K562 (cell line): ENCODE measurements around the gene HIVEP3. TPM values are rescaled to one million over a fixed set of nuclear protein-coding genes. Genes with fewer than 3 reads are reported as not detected.

Experiments
- ATF7 ChIP-seq: fragments of 450-650 bp; IDR thresholded peaks from 2 replicates; pipeline ENCODE4 v1.7.1; 2014; ENCODE audit warnings: mild to moderate bottlenecking, moderate library complexity
- CBFA2T3 ChIP-seq: fragments of 450-650 bp; IDR thresholded peaks from 2 replicates; pipeline ENCODE4 v1.6.1; 2017
- CEBPB ChIP-seq: fragments of 450-650 bp; IDR thresholded peaks from 2 replicates; pipeline ENCODE4 v1.6.1; 2016; ENCODE audit warnings: missing genetic modification characterization, missing compliant biosample characterization
- CHCHD3 ChIP-seq: fragments of 250-450 bp; sonication (Bioruptor Pico); IDR thresholded peaks from 2 replicates; pipeline ENCODE4 v2.1.2; 2022; ENCODE audit warnings: mild to moderate bottlenecking
- CREM ChIP-seq: IDR thresholded peaks from 2 replicates; pipeline ENCODE4 v1.6.1; 2014; ENCODE audit warnings: antibody characterized with exemption, low read depth
- HNRNPLL ChIP-seq: fragments of 200-400 bp; formaldehyde crosslinking; IDR thresholded peaks from 2 replicates; pipeline ENCODE4 v1.6.1; 2017; ENCODE audit warnings: low read length, low read depth, mild to moderate bottlenecking; ENCODE audit not compliant: poor library complexity, severe bottlenecking
- KLF6 ChIP-seq: fragments of 250-450 bp; sonication (Bioruptor Pico); IDR thresholded peaks from 2 replicates; pipeline ENCODE4 v1.4.0; 2020; ENCODE audit warnings: mild to moderate bottlenecking, moderate library complexity, borderline replicate concordance
- MYBL2 ChIP-seq, 2 experiments: fragments of 450-650 bp in 1 of 2; sonication (generic) in 1 of 2; formaldehyde crosslinking in 1 of 2; IDR thresholded peaks; 2 replicates each; pipeline versions ENCODE4 v1.6.1 to v1.8.1; 2017 to 2022; ENCODE audit warnings: borderline replicate concordance in 1 of 2, inconsistent platforms in 1 of 2, low read depth in 1 of 2, mild to moderate bottlenecking in 1 of 2, missing genetic modification reagents in 1 of 2, moderate library complexity in 1 of 2
- NFE2L1 ChIP-seq: fragments of 450-650 bp; IDR thresholded peaks from 2 replicates; pipeline ENCODE4 v1.6.1; 2016; ENCODE audit warnings: missing genetic modification characterization, low read depth, mild to moderate bottlenecking, missing compliant biosample characterization, moderate library complexity, borderline replicate concordance
- PTBP1 ChIP-seq: fragments of 200-400 bp; formaldehyde crosslinking; IDR thresholded peaks from 2 replicates; pipeline ENCODE4 v1.6.1; 2017; ENCODE audit warnings: low read depth, low read length
- PTRF ChIP-seq: fragments of 450-650 bp; IDR thresholded peaks from 2 replicates; pipeline ENCODE4 v1.6.1; 2016; ENCODE audit warnings: mild to moderate bottlenecking, missing genetic modification characterization, missing compliant biosample characterization
- RAD21 ChIP-seq, 2 experiments: fragments of 250-450 bp in 1 of 2; fragments of 450-650 bp in 1 of 2; sonication (Bioruptor Pico) in 1 of 2; formaldehyde crosslinking in 1 of 2; IDR thresholded peaks in 1 of 2; conservative IDR thresholded peaks in 1 of 2; 2 replicates each; pipeline versions ENCODE4 v1.4.0 to v1.8.0; 2020 to 2022; ENCODE audit warnings: mild to moderate bottlenecking in 2 of 2, moderate library complexity in 1 of 2
- SMARCE1 ChIP-seq: fragments of 450-650 bp; IDR thresholded peaks from 2 replicates; pipeline ENCODE4 v1.7.1; 2016; ENCODE audit warnings: mild to moderate bottlenecking
- SP1 ChIP-seq: sonication (generic); formaldehyde crosslinking; IDR thresholded peaks from 2 replicates; pipeline ENCODE4 v1.8.1; 2022; ENCODE audit warnings: mild to moderate bottlenecking, missing genetic modification reagents
- U2AF2 ChIP-seq: fragments of 200-400 bp; formaldehyde crosslinking; optimal IDR thresholded peaks from 2 replicates; pipeline ENCODE3; 2017; ENCODE audit warnings: low read depth, mild to moderate bottlenecking, low read length
- ZBTB1 ChIP-seq: sonication (generic); formaldehyde crosslinking; IDR thresholded peaks from 2 replicates; pipeline ENCODE4 v1.8.1; 2023; ENCODE audit warnings: missing genetic modification reagents, low read depth, mild to moderate bottlenecking, borderline replicate concordance
- ZBTB8A ChIP-seq: fragments of 450-650 bp; IDR thresholded peaks from 2 replicates; pipeline ENCODE4 v1.6.1; 2018; ENCODE audit warnings: mild to moderate bottlenecking, moderate library complexity; ENCODE audit not compliant: partially characterized antibody
- ZKSCAN1 ChIP-seq: fragments of 150-350 bp; IDR thresholded peaks from 2 replicates; pipeline ENCODE4 v1.6.1; 2016; ENCODE audit warnings: low read depth, low read length
- ZNF124 ChIP-seq: sonication (generic); formaldehyde crosslinking; IDR thresholded peaks from 2 replicates; pipeline ENCODE4 v1.8.1; 2022; ENCODE audit warnings: missing genetic modification reagents
- ZNF232 ChIP-seq: sonication (generic); formaldehyde crosslinking; IDR thresholded peaks from 2 replicates; pipeline ENCODE4 v1.8.0; 2022; ENCODE audit warnings: mild to moderate bottlenecking, missing genetic modification reagents
- ZNF384 ChIP-seq: IDR thresholded peaks from 2 replicates; pipeline ENCODE4 v1.6.1; 2012; ENCODE audit warnings: low read depth, low read length, improper control_type of control experiment
- ZNF717 ChIP-seq: fragments of 250-450 bp; sonication (Bioruptor Pico); IDR thresholded peaks from 2 replicates; pipeline ENCODE4 v1.5.0; 2021
- ZNF76 ChIP-seq: fragments of 250-450 bp; sonication (Bioruptor Pico); IDR thresholded peaks from 2 replicates; pipeline ENCODE4 v1.4.0; 2020; ENCODE audit warnings: mild to moderate bottlenecking, moderate library complexity, borderline replicate concordance
- ZNF79 ChIP-seq: fragments of 250-450 bp; sonication (Bioruptor Pico); IDR thresholded peaks from 2 replicates; pipeline ENCODE4 v1.4.0; 2020; ENCODE audit warnings: low read depth, mild to moderate bottlenecking, moderate library complexity
- polyA plus RNA-seq, 8 experiments: library from polyadenylated mRNA; depleted of rRNA in 4 of 8; stranded (reverse) in 5 of 8; unstranded in 3 of 8; fragments of >200 nt; fragmentation: Nextera tagmentation in 2 of 8; fragmentation: Illumina TruSeq in 1 of 8; extraction: Ambion mirVana in 2 of 8; extraction: Trizol in 1 of 8; gene quantifications; 2 replicates each; pipeline versions ENCODE4 v1.2.1 to v1.2.3, GENCODE V29; 2011 to 2014; ENCODE audit warnings: inconsistent platforms in 1 of 8, missing spikeins in 1 of 8
- total RNA-seq, 7 experiments: library from RNA; depleted of rRNA in 6 of 7; stranded (reverse); fragments of >200 nt in 6 of 7; fragmentation: Illumina TruSeq in 2 of 7; extraction: Trizol in 2 of 7; gene quantifications; 2 replicates each; pipeline versions ENCODE4 v1.2.1 to v1.2.3, GENCODE V29; 2011 to 2021; ENCODE audit warnings: low replicate concordance in 1 of 7
- TF ChIP-seq, protein P1 (sequence below), 2 experiments: IDR thresholded peaks in 1 of 2; conservative IDR thresholded peaks in 1 of 2; 2 replicates each; pipeline ENCODE4 v1.6.1; 2016; ENCODE audit warnings: low read depth in 2 of 2, mild to moderate bottlenecking in 1 of 2, missing compliant biosample characterization in 1 of 2, missing genetic modification characterization in 1 of 2, moderate library complexity in 1 of 2
- TF ChIP-seq, protein P2 (sequence below), 2 experiments: fragments of 450-650 bp; IDR thresholded peaks; 2 replicates each; pipeline ENCODE4 v1.6.1; 2016

HIVEP3 gene
- total and polyA plus RNA-seq, 9 of the 15 experiments (the other 6 are each of a cell fraction or from before 2014, with no cell fraction given) = 0.09 to 0.58 (median 0.34) TPM; not detected in 1

DNA sequence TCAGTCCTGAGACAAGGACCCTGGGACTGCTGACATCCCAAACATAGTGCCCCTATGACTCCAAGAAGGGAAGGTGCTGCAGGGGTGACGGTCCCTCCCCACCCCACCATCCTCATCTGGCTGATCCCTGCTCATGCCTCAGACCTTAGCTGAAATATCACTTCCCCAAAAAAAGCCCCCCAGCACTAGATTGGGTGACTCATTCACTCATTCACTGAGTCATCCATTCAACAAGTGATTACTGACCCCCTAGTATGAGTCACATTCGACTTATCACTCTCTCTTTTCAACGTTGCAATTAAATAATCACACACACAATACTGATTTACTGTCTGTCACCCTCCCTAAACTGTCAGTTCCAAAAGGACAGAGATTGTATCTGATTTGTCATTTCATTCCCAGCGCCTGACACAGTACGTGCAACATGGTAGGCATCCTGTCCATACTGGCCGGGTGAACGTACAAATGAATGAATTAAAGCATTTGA is 48.6 kb downstream of the HIVEP3 start (continued):
- TF ChIP-seq, protein P1, sequence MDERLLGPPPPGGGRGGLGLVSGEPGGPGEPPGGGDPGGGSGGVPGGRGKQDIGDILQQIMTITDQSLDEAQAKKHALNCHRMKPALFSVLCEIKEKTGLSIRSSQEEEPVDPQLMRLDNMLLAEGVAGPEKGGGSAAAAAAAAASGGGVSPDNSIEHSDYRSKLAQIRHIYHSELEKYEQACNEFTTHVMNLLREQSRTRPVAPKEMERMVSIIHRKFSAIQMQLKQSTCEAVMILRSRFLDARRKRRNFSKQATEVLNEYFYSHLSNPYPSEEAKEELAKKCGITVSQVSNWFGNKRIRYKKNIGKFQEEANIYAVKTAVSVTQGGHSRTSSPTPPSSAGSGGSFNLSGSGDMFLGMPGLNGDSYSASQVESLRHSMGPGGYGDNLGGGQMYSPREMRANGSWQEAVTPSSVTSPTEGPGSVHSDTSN (CRISPR knock-in tag; IDR thresholded peaks at IDR 0.05; ENCODE audit: low read depth) = no peak
- TF ChIP-seq, protein P1 (tag; conservative IDR thresholded peaks at IDR 0.05; ENCODE audit: low read depth) = peak; percentile 92
- TF ChIP-seq ZKSCAN1 = no peak
- no peak for TF ChIP-seq ZBTB1 (CRISPR knock-in tag)
- peak; percentile 55 for TF ChIP-seq CREM
- TF ChIP-seq ZNF232 = no peak
- no peak for TF ChIP-seq ZNF79
- no peak for TF ChIP-seq ZBTB8A
- TF ChIP-seq ZNF76 = no peak
- no peak for TF ChIP-seq KLF6 (CRISPR knock-in tag)
- peak; percentile 53; the same call in 1 of the 2 replicates for TF ChIP-seq ATF7
- TF ChIP-seq MYBL2 (IDR thresholded peaks at IDR 0.05; ENCODE audit: low read depth) = no peak
- TF ChIP-seq MYBL2 (CRISPR knock-in tag; IDR thresholded peaks at IDR 0.05; ENCODE audit: borderline replicate concordance) = no peak
- no peak for TF ChIP-seq SP1 (CRISPR knock-in tag)
- TF ChIP-seq CHCHD3 (CRISPR knock-in tag) = no peak
- TF ChIP-seq ZNF384 = no peak
- no peak for TF ChIP-seq NFE2L1 (tag)
- TF ChIP-seq, protein P2, sequence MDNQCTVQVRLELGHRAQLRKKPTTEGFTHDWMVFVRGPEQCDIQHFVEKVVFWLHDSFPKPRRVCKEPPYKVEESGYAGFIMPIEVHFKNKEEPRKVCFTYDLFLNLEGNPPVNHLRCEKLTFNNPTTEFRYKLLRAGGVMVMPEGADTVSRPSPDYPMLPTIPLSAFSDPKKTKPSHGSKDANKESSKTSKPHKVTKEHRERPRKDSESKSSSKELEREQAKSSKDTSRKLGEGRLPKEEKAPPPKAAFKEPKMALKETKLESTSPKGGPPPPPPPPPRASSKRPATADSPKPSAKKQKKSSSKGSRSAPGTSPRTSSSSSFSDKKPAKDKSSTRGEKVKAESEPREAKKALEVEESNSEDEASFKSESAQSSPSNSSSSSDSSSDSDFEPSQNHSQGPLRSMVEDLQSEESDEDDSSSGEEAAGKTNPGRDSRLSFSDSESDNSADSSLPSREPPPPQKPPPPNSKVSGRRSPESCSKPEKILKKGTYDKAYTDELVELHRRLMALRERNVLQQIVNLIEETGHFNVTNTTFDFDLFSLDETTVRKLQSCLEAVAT (IDR thresholded peaks at IDR 0.05) = no peak
- peak; percentile 97 for TF ChIP-seq SMARCE1
- TF ChIP-seq U2AF2 = no peak
- no peak for TF ChIP-seq RAD21 (CRISPR knock-in tag; conservative IDR thresholded peaks at IDR 0.05 in 1 of 2, IDR thresholded peaks at IDR 0.05 in 1 of 2)
- TF ChIP-seq CBFA2T3 = peak; percentile 68
- no peak for TF ChIP-seq ZNF124 (CRISPR knock-in tag)
- no peak for TF ChIP-seq HNRNPLL
- no peak for TF ChIP-seq ZNF717 (CRISPR knock-in tag)
- no peak for TF ChIP-seq CEBPB
- TF ChIP-seq PTBP1 = no peak
- TF ChIP-seq PTRF (tag) = no peak
